HG02623 (cell line): Measurements from ENCODE around the gene GJA3.
A peak's percentile ranks its signal among the peaks of the same experiment; 100 is the strongest.
"Not testable (repeated sequence)": the region's sequence is repeated elsewhere in the genome, so short reads cannot be mapped to it uniquely, and the experiment has no call there.

Source experiments
- ATAC-seq: cut with Tn5 transposase; IDR thresholded peaks from one replicate; pipeline ENCODE4 v1.9.1; 2021; ENCODE audit warnings: moderate library complexity; ENCODE audit not compliant: unreplicated experiment

The GJA3 gene

DNA sequence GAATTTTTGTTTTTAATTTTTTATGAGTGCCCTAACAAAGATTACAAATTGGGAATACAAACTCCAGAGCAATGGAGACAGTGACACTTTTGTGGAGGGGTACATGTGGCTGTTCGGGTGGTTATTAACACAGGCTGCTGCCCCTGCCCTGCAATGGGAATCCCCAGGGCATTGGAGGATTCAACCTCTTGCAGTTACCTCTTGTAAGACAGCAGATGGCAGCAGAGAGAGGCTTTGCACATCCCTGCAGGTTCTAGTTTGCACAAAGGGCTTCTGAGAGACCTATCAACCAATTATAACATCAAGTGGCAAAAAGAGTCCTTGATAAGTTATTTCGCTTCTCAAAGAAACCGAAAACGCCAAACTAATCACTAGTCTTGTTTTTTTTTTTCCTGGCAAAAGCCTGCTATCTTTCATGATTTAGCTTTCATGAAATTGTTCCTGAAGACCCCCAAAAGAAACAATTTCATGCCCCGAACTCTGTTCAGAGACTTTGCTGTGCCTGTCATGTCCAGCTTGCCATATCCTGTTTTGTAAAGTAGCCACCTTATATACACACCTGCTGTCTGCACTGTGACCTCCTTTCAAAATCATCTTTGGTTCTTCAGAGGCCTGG is 21.5 kb upstream of the GJA3 start:
- peak; percentile 64 for ATAC-seq

DNA sequence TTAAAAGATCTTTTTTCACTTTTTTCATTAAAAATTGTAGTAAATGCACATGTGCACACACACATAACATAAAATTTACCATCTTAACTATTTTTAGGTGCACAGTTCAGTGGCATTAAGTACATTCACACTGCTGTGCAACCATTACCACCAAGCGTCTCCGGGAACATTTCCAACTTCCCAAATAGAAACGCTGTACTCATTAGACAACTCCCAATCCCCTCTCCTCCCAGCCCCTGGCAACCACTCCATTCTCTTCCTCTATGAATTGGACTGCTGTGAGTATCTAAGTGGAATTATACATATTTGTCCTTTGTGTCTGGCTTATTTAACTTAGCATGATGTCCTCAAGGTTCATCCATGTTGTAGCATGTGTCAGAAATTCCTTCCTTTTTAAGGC is 20.3 kb upstream of the GJA3 start:
- no peak for ATAC-seq

DNA sequence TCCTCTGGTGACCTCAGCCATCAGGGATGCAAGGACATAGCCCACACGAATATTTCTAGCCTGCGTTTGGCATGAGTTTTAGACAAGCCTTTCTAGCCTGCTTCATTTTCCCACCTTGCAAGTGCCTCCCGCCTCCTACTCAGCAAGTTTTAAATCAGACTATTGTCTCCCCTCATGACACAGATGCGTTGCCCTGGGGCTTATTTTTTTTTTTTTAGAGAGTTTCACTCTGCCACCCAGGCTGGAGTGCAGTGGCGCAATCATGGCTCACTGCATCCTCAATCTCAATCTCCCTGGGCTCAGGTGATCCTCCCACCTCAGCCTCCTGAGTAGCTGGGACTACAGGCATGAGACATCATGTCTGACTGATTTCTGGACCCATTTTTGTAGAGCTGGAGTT is 17.3 kb upstream of the GJA3 start:
- no peak for ATAC-seq

DNA sequence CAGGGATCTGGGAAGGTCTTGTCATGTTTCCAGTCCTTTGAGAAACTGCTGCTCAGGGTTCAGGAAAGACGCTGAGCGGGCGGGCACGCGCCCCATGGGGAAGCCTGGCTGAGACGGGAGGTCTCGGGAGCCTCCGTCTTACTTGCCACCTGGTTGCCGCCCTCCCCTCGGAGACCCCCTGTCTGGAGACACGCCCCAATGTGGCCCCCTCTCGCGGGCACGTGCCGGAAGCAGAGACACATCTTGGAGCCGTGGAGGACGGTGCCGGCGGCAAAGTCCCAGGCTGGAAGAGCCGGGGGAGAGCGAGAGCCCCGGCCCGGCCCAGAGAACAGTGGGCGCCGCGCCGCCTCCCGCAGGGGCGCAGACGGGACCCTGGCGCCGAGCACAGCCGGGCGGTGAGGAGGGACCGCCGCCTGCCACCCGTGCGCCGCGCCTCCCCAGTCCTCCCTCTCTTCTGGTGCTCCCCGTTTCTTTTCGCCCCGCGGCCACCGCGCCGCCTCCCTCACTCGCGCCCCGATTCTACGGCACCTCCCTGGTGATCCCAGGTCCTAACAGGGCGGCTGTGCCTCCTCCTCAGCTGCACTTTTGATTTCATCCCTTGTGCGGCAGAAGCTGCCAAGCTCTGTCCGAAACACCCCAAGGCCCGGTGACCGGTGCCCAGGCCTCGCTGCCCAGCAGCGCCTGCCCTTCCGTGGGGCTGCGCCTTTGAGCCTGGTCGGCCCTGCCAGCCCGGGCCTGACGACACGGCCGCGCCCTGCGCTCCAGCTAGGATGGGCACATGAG is 16.4 kb upstream of the GJA3 start:
- no peak for ATAC-seq

DNA sequence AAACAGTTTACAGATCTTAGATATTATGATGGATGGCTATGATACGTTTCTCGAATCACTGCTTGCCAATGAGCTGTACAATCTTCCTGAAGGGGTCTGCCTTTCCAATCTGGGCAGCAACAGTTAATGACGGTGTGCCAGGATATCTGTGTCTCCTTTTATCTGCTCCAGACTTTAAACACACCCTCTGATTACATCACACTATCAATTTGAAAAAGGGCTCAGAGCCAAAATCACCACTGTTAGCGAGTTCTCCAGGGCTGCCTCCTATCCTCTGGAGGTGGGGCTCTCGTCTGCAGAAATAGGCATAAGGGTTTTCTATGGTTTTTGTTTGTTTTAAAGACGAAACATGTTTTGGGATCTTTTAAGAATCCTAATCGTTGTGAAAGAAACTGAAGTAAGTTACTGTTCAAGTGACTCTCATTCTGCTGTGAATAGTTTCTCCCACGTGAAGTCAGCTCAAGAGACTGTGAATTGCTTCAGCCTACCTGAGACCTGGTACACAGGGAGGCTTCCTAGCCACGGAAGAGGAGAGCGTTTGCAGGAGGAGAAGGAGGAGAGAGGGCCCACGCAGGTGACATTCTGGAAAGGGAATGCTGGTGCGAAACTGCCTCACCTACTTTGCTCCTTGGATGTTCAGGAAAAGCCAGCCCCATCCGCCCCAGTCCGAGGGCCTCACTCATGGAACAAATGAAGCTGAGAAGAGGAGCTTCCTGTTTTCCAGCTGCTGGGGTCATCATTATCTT is 15.2 kb upstream of the GJA3 start:
- no peak for ATAC-seq

DNA sequence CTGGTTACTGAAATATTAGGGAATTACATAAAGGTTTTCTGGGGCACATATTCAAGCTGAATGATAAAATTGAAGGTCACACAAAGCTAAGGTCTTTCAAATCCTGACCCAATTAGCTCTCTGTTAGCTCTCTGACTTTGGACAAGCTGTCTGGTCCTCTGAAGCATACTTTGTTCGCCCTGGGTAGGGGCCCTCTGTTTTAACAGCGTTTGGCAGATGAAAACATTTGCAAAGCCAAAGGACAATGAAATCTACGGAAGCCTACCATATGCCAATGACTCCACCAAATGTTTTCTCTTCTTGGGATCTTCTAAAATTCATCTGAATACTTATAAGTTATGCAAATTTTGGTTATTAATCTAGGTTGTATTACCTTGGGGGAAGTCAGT is 14.5 kb upstream of the GJA3 start:
- ATAC-seq, result no peak

DNA sequence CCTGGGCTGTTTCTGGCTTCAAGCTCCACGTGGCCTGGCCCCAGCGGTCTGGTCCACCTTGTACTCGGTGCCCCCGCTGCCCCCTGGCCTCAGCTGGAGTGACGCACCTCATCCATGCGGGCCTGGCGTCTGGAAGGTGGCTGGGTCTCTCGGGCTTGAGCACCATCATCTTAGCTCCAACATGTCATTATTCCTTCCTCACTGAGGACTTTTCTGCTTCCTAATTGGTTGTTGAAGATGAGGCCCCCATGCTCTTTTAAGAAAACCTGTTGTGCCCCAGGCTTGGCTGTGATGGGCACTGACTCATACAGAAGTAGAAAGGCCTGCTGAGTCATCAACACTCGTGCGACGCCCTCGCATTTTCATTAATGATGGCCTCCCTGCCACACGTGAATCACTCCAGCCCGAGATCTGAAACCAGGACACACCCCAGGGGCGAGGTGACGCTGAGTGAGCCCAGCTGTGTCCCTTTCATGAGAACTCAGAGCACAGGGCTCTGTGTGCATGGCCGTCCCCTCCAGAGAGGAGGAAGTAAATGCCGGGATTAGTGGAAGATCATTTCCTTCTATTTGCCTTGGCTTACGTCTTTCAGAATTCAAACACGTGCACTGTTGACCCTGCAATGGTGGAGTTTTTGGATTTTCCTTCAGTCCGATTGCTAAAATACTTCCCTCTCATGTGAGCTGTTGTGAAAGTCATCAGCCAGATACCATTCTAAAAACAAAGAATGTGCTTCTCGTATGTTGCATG is 14.0 kb upstream of the GJA3 start:
- ATAC-seq, result peak; percentile 79

DNA sequence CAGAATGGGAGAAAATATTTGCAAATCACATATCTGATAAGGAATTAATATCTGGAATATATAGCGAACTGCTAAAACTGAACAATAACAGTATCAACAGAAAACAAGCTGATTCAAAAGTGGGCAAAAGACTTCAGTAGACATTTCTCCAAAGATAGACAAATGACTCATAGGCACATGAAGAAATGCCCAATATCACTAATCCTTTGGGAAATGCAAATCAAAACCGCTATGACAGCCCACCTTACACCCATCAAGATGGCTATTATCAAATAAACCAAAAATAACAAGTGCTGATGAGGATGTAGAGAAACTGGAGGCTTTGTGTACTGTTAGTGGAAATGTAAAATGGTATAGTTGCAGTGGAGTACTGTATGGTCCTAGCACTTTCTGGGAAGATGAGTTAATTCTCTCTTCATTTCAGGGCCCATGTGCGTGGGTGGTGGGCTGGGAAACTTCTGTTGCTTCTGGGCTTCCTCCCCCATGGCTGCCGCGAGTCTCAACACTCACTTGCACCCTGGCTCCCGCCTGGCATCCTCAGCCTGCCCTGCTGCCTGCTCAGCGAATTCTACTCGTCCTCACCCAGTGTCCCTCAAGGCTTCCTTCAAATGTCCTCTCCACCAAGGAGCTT is 12.4 kb upstream of the GJA3 start:
- no peak for ATAC-seq

DNA sequence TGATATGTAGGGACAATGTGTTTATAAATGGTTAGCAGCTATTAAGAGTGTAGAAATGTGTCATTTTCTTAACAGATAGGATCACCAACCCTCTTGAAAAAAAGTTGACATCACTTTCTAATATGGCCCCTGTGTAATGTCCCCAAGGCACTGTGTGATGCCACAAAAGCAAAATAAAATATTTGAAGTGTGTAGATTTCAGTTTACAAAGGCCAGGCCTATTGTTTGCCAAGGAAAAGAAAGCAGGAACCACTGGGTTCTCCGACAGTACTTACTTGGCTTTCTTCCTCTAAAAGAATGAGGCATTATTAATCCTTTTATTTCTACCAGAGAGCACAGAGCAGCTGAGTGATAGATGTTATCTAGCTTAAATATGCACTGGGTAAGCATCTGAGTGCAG is 10.5 kb upstream of the GJA3 start:
- ATAC-seq, result no peak

DNA sequence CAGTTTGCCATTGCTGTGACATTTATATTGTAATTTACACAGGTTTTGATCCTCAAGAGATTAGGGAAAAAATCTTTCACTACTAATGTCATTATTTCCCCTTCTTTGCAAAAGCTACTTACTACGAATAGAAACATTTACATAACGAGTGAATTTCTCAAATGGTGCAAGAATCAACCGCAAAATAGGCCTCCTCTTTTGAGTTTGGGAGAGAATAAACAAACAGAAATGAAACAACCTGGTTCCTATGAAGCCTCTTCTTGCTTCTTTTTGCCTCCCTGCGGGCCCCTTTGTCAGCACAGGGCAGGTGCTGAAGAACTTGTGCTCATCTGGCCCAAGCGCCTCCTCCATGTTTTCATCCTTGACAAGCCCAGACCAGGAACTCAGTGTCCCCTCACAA is 10.1 kb upstream of the GJA3 start:
- ATAC-seq, result no peak

DNA sequence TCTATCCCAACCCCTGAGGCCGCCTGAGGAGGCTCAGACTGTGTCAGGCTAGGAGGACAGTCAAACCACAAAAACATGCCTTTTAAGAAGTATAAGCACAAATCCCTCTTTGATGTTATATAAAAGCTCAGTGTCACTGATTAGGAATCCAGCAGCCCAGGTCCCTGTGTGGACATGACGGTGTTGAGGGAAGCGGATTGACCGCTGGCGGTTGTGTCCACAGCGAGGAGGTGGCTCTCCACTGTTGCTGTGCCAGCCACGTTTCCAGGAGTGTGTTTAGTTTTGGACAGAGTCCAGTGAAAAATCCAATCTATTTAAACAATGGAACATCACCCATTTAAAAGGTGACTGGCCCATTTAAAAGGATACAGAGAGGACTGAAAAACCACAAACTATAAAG is 7.5 kb upstream of the GJA3 start:
- ATAC-seq, result no peak

DNA sequence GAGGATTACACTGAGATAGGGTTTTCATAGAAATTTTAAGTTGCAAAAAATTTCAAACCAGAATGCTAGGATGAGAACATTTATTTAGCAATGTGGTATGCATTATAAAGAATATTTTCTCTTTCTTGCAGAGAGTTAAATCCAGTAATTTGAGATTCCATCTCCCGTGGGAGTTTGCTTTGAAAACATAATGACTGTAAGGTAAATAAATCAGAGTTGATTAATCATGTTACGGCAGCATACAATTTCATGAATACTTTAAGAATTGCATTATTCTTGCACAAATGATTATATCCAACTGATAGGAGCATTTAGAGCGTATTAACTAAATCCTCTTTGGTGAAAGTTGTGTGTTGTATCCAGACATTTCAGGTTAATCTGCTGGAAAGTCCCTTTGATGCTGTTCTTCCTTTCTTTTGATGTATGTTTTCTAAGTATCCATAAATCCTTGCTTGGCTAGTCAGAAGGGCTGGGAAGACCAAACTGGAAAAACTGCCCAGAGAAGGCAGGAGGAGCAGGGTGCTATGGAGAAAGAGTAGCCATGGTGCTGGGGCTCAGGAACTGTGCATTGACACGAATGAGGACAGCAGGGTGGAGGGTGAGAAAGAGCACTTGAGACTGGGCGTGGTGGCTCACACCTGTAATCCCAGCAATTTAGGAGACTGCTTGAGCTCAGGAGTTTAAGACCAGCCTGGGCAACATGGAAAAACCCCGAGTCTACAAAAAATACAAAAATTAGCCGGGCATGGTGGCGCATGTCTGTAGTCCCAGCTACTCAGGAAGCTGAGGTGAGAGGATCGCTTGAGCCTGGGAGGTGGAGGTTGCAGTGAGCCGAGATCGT is 4.8 kb upstream of the GJA3 start:
- ATAC-seq, result no peak

DNA sequence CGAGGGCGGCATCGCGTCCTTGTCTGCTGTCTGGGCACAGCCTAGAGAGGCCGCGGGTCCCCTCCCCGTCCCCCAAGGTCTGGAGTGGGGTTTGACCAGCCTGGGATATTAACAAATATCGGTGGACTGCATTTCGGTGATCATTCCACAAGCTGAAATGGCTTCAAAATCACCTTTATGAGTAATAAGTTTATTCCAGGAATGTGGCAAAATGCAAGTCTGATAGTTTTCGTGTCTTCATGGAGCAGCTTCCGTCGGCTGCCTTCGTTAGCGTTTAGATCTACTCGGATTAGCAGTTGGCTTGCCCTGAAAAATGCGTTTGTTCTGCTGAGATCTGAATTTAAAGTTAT is 1.1 kb upstream of the GJA3 start:
- ATAC-seq, result no peak

DNA sequence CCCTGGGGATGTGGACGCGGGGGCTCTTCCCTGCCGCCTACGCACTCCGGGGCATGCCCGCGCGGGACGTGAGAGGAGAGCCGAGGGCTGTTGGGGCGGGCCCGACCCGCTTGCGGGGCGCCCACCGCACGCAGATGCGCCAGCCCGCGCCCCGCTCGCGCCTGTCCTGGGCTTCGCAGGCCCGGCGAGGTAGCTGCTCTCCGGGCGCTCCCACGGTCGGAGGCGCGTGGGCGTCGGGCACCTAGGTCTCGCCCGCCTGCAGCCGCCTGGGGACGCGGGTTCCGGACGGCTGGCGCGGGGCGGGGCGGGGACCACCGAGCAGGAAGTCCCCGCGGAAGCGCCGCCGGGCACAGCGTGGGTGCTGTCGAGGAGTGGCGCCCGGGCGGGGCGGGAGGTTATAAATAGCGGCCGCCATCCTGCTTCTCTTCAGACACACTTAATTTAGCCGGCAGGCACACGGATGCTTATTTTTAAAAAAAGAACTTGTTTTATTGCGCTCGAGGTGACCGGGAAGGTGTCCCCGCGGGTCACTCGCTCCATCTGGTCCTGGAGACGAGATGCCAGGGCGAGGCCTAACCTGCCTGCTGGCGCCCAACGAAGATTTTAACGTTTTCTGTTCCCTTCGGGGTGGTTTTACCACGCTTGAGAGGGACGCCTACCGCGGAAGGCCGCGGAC is 561 bp upstream of the GJA3 start:
- ATAC-seq, result peak; percentile 39

DNA sequence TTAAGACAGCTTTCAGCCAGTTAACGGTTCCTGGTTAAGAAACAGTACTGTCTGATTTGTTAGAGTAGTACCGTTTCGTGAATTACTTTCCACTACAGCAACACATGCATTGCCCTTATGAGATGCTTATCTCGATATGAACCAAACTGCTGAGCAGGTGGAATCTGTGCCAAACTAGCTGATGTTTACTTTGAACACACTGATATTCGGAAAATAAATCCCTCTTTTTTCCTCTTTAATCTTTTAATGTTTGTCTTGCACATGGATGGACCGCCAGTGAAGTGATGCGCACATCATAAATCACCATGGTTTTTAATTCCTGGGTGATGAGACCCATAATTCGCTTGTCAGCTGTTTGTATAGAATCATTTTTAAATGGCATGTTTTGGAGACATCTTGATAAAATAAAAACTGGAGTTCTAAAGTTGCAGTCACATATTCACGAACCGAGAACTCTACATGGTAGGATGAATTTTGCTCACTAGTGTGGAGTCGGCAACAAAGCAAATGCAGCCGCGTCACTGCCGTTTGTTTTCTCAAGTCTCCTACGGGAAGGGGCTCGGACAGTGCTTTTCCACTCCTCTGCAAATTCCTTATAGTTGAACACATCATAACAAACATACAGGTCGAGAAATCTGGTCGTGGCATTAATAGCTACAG is 1.1 kb downstream of the GJA3 start:
- ATAC-seq, result no peak

DNA sequence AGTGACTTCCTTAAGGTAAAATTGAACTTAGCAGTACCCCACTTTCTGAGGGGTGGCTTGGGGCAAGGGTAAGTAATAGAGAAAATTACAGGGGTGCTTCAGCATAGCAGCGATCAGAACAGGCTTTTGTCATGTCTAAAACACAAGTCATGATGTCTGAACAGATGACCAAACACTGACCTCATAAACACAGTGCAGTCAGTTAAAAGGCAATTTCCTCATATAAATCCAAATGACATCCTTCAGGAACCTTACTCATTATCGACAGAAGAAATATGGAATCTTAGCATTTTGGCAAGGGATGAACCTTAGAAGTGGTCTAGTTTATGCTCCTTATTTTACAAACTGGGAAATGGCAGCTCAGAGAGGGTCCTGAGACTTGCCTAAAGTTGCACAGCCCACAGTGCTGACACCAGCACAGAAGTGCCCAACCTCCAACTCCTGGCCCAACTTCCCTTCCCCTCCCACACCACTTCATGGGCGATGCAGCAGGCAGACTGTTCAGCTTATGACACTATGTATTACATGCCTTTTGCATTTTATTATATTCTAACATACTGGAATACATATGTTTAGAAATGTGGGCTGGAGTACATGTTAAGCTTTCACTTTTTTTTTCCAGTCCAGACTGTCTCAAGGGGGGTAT is 3.6 kb downstream of the GJA3 start:
- ATAC-seq, result no peak

DNA sequence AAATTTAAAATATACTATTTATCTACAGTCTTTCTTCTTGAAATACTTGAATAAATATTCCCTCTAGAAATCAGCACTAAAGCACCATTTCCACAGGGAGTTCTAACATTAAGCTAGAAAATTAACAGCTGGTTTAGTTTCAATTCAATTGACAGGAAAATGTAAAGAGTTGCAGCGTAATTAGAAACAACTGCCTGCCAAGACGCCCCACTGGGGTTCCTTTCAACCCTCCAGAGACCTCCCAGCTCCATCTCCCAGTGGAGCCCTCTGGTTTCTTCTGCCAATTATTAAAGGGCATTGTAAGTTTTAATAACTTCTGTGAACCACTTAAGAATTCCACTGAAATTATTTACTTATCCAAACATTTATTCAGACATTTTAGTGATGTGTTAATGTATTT is 4.2 kb downstream of the GJA3 start:
- ATAC-seq, result no peak

DNA sequence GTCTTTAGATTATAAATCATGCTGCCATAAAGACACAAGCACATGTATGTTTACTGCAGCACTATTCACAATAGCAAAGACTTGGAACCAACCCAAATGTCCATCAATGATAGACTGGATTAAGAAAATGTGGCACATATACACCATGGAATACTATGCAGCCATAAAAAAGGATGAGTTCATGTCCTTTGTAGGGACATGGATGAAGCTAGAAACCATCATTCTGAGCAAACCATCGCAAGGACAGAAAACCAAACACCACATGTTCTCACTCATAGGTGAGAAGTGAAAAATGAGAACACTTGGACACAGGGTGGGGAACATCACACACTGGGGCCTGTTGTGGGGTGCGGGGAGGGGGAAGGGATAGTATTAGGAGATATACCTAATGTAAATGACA is 7.6 kb downstream of the GJA3 start:
- not testable (repeated sequence) for ATAC-seq

DNA sequence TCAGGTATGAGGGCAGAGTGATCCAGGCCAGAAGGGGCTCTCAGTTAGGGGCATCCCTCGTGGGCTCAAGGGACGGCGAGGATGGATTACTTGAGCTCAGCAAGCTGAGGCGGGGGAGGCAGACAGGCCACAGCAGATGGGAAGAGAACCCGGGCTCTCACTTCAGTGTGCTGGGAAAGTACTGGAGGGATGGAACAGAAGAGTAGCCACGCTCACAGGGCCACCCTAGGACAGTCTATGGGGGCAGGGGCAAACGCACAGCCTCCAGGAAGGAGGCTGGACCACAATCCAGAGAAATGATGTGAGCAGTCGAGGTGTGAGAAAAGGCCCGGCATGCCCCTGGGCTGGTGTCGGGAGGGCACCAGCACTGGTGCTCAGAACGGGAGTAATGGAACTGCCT is 9.2 kb downstream of the GJA3 start:
- no peak for ATAC-seq
